GM21390 (cell line): ENCODE data around the gene MS4A4A.
"Not testable (repeated sequence)": the region's sequence is repeated elsewhere in the genome, so short reads cannot be mapped to it uniquely, and the experiment has no call there.

Source experiments
- ATAC-seq: cut with Tn5 transposase; IDR thresholded peaks from one replicate; pipeline ENCODE4 v1.9.1; 2021; ENCODE audit not compliant: unreplicated experiment

The MS4A4A gene

DNA sequence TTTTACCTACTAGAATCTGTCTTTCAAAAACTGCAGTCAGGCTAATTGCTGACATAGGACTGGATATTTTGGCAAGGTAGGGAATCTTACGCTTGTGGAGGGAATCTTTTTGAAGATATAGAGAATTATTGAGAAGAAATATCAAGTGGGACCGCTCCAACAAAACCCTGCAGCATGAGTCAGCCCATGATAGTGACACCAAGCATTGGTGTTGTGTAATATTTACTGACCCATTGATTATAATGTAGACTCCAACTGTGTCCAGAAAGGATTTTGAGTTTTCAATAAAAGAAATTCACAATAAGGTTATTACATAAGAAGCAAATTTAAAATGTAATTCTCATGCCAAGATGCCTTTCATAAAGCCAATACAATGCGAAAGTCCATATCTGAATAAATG lies 20.7 kb downstream of the MS4A4A start:
- no peak for ATAC-seq

DNA sequence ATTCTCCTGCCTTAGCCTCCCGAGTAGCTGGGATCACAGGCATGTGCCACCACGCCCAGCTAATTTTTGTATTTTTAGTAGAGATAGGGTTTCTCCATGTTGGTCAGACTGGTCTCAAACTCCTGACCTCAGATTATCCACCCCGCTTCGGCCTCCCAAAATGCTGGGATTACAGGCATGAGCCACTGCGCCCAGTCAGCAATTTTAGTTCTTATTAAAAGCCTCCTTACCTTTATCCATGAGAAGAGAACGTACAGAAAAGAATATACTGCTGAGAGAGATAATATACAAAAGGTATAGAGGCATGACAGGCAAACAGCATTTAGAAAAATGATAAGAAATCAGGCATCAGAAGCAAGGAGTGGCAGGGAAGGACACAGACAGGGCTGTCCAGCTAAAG lies 21.4 kb downstream of the MS4A4A start:
- ATAC-seq, result not testable (repeated sequence)

- ATAC-seq, result no peak
Measured at GRCh38 chr11:60303661-60304060, 23.2 kb downstream of the MS4A4A start.

GRCh38 chr11:60305906-60306619 lies 25.6 kb downstream of the MS4A4A start:
- no peak for ATAC-seq

DNA sequence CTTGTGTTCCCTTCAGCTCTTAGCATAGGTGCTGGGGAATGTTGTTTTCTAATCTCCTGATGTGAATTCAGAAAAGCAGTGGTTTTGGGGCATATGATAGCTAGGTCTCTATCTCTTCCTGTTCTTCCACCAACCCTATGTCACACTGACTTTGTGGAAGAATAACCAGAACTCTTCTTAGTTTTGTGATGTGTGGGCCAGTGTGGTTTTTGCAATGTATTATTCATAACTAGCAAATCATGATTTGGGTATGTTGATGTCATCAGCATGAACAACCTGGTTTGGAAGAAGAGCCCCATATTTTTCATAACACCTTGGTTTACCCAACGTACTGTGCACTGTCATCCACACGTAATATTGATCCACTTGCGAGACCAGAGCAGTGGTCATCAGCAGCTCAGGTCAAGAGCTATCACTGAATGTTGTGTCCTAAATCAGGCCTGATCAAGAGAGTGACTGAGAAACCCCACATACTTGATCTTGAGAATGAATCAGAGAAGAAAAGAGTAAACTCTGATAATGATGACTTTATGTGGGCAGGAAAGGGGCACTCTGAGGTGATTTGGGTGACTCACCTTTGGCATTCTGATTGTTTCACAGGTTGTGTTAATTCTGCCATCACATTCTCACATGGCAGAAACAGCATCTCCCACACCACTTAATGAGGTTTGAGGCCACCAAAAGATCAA lies 27.2 kb downstream of the MS4A4A start:
- ATAC-seq, result no peak

DNA sequence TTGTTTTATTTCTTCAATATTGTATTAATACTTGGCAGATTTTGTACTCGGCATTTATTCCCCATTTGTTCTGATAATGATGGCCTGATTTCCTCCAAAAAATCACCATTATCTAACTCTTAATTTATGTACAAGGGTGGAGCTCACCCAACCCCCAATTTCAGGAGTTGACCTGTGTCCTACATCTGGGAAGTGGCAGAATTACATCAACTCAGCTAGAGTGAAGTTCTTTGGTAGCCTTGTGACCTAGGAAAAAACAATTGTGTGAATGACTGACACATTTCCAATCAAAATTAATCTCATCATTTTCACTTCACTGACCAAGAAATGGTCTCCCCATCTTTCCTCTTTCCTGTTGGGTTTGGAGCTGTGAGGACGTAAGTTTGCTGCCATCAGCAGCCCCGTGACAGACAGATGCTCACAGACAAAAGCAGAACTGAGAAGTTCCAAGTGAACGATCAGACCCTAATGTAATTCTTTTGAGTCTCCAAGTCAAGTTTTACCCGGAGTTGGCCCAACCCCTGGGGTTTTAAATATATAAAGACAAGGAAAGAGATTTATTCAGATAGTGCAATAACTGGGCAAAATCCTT lies 30.0 kb downstream of the MS4A4A start:
- ATAC-seq, result no peak

GRCh38 chr11:60314635-60315321 lies 34.3 kb downstream of the MS4A4A start:
- ATAC-seq, result no peak

DNA sequence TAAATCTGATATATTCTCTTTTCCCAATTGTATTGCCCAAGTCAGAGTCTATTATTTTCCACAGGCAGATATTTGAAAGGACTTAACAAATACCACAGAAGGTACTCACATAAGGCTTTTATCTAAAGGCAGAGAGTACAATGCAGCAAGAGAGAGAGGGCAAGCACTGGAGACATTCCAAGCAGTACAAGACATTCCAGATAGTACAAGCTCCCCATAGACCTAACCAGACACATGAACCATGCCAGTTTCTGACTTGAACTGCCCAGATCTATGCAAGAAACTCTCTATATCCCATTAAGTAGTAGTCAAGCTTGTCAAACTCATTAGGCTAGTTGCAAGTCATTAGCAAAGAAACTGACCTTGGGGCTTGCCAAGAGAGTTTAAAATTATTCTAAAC lies 35.4 kb downstream of the MS4A4A start:
- no peak for ATAC-seq

- no peak for ATAC-seq
Measured at GRCh38 chr11:60316317-60316716, 35.9 kb downstream of the MS4A4A start.

GRCh38 chr11:60318726-60319125 lies 38.3 kb downstream of the MS4A4A start:
- no peak for ATAC-seq

- no peak for ATAC-seq
Measured at GRCh38 chr11:60321051-60321450, 40.6 kb downstream of the MS4A4A start.

GRCh38 chr11:60326955-60327354 lies 46.5 kb downstream of the MS4A4A start, which contains the start of gene MS4A6E:
TSS of gene MS4A6E (plus strand) at chr11:60327255. CDS start at chr11:60334896, 7,641 bp downstream.
- no peak for ATAC-seq

DNA sequence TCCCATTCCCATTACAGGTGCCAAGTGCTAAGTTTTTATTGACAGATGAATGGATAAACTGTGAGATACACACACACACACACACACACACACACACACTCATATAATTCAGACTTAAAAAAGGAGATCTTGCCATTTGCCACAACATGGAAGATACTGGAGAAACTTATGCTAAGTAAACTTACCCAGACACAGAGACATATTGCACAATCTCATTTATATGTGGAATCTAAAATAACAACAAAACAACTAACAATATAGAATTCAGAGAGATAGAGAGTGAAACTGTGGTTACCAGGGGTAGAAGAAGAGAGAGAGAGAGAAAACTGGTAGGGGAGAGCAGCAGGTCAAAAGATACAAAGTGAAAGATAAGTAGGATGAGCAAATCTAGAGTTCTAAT lies 48.0 kb downstream of the MS4A4A start:
- ATAC-seq, result no peak

DNA sequence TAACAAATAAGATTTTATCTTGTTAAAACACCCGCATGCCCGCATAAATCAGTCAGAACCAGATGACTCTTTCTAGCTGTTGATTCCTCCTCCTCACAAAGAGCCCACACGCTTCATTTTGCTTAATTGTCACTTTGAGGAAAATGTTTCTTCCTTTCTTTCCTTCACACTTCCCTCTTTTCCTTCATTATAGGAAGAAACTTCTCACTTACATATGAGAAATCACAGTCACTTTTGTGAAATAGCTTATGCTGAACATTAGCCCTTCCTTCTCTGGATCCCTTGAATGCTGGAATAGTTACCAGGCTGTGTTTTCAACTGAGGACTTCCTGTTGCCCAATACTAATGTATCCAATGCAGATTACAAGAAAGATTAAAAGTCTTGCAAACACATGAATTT lies 52.4 kb downstream of the MS4A4A start:
- ATAC-seq, result no peak

DNA sequence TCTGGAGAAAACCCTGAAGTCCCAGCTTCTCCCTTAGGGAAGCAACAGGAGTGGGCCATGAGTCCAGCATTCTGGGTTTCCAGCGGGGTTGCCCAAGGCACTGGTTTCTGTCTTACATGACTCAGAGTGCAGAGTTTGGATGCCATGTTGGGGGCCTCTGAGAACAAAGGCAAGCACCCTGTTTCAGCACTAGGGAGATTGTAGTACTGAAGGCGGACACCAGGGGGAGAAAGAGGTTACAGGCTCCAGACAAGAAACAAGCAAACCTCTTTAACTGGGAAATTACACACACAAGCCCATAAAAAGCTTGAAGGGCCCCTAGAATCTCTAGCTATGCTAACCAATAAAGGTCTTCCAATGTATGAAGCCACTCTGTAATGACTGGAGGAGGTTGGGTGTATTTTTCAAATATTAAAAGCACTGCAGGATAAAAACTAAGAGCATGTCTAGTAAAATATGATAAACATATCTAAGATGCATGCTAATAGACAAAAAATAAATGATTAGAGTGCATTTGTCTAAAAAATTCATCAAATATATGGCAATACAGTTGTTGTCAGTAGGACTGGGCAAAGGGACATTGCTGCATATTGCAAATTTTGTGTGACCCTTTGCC lies 53.6 kb downstream of the MS4A4A start:
- ATAC-seq, result no peak

- ATAC-seq, result no peak
Measured at GRCh38 chr11:60336767-60337391, 56.4 kb downstream of the MS4A4A start.

DNA sequence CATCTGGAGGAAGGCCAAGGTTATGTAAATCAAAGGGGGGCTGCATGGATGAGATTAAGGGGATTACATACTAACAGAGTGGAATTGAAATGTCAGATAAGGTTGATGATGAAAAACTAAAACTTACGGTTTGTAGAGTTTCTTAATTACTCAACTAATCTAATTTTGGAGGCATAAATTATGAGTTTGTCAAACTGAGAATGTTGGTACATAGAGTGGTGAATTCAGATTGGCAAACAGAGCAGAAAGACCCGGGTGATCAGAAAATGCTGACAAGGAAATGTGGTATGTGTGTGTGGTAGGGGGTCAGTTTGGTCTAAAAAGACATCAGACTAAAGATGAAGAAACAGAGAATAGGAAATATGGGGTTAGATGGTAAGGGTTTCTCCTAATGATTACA lies 57.6 kb downstream of the MS4A4A start:
- ATAC-seq, result no peak

DNA sequence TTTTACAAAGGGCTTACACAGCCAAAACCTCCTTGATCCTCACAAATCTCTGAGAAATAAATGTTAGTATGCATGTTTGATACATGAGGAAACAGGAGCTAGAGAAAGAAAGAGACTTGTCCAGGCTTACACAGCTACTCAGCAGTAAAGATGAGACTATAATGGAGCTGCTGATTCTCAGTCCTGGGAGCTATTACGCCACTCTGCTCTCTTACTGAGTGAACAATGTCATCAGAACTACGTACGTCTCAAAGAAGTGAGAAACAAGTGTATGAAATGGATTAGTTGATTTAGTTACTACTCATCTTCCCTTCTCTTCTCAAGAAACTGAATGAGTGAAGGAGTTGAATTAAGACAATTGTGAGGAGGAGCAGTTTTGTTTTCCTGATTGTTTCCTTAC lies 58.9 kb downstream of the MS4A4A start:
- no peak for ATAC-seq

GRCh38 chr11:60343094-60343704 lies 62.7 kb downstream of the MS4A4A start:
- ATAC-seq, result no peak

- ATAC-seq, result no peak
Measured at GRCh38 chr11:60344146-60344545, 63.7 kb downstream of the MS4A4A start.
